Esophagus squamous epithelium (tissue), 5 donors: ENCODE results near the gene SKIDA1. TPM values are rescaled to one million over a fixed set of nuclear protein-coding genes. Genes with fewer than 3 reads are reported as not detected.

Experiments
- DNase-seq: peaks from one replicate; lab custom pipeline; 2025; lab: John Stamatoyannopoulos, UW
- H3K27ac ChIP-seq, 4 donors: fragments of 200-600 bp; sonication (generic); one replicate each; pipeline ENCODE4 v1.5.1; 2016 to 2019; ENCODE audit warnings: mild to moderate bottlenecking in 1 of 4
- H3K27me3 ChIP-seq, 4 donors: fragments of 200-600 bp; sonication (generic); 1 replicate in 3 of 4; 2 replicates in 1 of 4; pipeline versions ENCODE4 v1.5.1 to v1.6.0; 2017 to 2021; ENCODE audit warnings: antibody characterized with exemption in 1 of 4
- H3K36me3 ChIP-seq, 3 donors: fragments of 200-600 bp; sonication (generic); one replicate each; pipeline ENCODE4 v1.5.1; 2016 to 2019
- H3K4me1 ChIP-seq, 3 donors: fragments of 200-600 bp; sonication (generic); one replicate each; pipeline ENCODE4 v1.5.1; 2017 to 2019
- H3K4me3 ChIP-seq, 4 donors: fragments of 200-600 bp; sonication (generic); 1 replicate in 3 of 4; 2 replicates in 1 of 4; pipeline ENCODE4 v1.5.1; 2016 to 2019; ENCODE audit warnings: mild to moderate bottlenecking in 2 of 4, moderate library complexity in 1 of 4
- H3K9me3 ChIP-seq, 3 donors: fragments of 200-600 bp; sonication (generic); one replicate each; pipeline ENCODE4 v1.5.1; 2016 to 2019
- POLR2A ChIP-seq, 4 donors: fragments of 450-650 bp; IDR thresholded peaks; one replicate each; pipeline ENCODE4 v1.6.1; 2017; ENCODE audit warnings: antibody characterized with exemption in 4 of 4, mild to moderate bottlenecking in 4 of 4, moderate library complexity in 3 of 4
- WGBS, 2 donors: methylation state at CpG; one replicate each; pipeline ENCODE4 v1.1.5; 2018; 5-methylcytosine and 5-hydroxymethylcytosine counted together
- intact Hi-C: fragments of 100-400 bp; cut with DNase I; formaldehyde crosslinking; loops from one replicate; pipeline ENCODE4 v1.15.0; 2022
- total RNA-seq, 4 donors: library from RNA; depleted of rRNA; stranded (reverse); fragments of >200 nt; gene quantifications; one replicate each; pipeline ENCODE4 v1.1.0, GENCODE V29; 2016
- TF ChIP-seq, protein P1 (sequence below), 6 experiments: fragments of 450-650 bp in 4 of 6; fragments of 200-600 bp in 2 of 6; sonication (generic) in 2 of 6; IDR thresholded peaks; one replicate each; pipeline ENCODE4 v1.5.1; 2016 to 2019; ENCODE audit warnings: antibody characterized with exemption in 6 of 6, mild to moderate bottlenecking in 4 of 6, moderate library complexity in 4 of 6
- donor health status: DM: yes; HTN: yes; CAD: no.

Gene SKIDA1
- total RNA-seq, 4 donors from 2014 or later: 0.53 to 0.57 (median 0.57) TPM; not detected in 1

DNA sequence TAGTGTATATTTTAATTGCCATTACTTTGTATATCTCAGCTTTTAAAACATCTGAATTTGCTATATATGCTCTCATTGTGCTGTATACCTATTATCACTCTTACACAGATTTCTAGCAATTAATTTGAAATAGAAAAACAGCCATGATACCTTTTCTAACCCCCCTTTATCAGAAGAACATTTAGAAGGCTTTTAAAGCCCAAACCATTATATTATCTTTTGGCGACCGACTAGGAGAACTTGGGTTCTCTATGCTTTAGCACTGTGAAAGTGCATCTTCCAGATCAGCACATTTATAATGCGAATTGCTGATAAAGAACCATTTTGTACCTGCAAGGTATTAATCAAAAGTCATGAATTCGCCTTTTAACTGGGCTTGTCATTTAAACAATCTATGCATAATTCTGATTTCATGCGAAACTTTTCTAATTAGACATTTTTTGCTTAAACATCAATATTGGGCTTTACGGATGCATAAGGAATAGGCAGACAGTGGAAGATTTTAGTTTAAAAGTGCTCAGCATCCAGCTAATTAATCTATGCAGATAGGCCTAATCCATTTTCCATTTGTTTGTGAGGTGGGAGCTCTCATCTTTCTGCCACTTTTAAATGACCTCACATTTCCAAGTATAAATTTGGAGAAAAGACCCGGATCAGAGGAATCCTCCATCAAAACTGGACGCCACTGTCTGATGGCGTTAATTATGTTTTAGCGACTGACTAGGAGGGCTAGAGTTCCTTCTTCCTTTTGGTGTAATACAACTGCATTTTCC lies 7.4 kb upstream of the SKIDA1 start:
- DNase-seq: no peak
- H3K36me3 ChIP-seq: peaks cover 0 to 16% (median 5%) of the 10 kb centered on the region in 3 donors
- no peaks in the 10 kb centered on the region for H3K9me3 ChIP-seq
- H3K4me3 ChIP-seq: peak overlapping the region; percentile 61 to 96 (median 82)
- 11 to 26% methylated on average over 10 of the region's 10 CpGs for WGBS, 2 donors
- no peak for TF ChIP-seq POLR2A (IDR thresholded peaks at IDR 0.05)
- TF ChIP-seq, protein P1, sequence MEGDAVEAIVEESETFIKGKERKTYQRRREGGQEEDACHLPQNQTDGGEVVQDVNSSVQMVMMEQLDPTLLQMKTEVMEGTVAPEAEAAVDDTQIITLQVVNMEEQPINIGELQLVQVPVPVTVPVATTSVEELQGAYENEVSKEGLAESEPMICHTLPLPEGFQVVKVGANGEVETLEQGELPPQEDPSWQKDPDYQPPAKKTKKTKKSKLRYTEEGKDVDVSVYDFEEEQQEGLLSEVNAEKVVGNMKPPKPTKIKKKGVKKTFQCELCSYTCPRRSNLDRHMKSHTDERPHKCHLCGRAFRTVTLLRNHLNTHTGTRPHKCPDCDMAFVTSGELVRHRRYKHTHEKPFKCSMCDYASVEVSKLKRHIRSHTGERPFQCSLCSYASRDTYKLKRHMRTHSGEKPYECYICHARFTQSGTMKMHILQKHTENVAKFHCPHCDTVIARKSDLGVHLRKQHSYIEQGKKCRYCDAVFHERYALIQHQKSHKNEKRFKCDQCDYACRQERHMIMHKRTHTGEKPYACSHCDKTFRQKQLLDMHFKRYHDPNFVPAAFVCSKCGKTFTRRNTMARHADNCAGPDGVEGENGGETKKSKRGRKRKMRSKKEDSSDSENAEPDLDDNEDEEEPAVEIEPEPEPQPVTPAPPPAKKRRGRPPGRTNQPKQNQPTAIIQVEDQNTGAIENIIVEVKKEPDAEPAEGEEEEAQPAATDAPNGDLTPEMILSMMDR (IDR thresholded peaks at IDR 0.05): no peak
- no peaks in the 10 kb centered on the region for H3K27me3 ChIP-seq
- peak overlapping the region; percentile 91 to 100 (median 96) for H3K27ac ChIP-seq
- intact Hi-C loops: loop anchor here (10.0 kb wide), 1 partner anchor 192 kb away; no protein-coding TSS in a partner anchor
- peaks cover 4 to 76% (median 19%) of the 10 kb centered on the region in 3 donors for H3K4me1 ChIP-seq

- 59 to 64% methylated on average over 1 of the region's 1 CpG for WGBS, 2 donors
- TF ChIP-seq POLR2A (IDR thresholded peaks at IDR 0.05): no peak
- TF ChIP-seq, protein P1 (IDR thresholded peaks at IDR 0.05): no peak
- intact Hi-C loops: loop anchor here (10.0 kb wide), 1 partner anchor 194 kb away; no protein-coding TSS in a partner anchor
- no peaks in the 10 kb centered on the region for H3K9me3 ChIP-seq
- peaks cover 4 to 62% (median 19%) of the 10 kb centered on the region in 3 donors for H3K4me1 ChIP-seq
- H3K4me3 ChIP-seq: no peak overlapping the region
- no peak for DNase-seq
- H3K36me3 ChIP-seq: no peaks in the 10 kb centered on the region
- peak overlapping the region in 3 of 4 donors; percentile 33 to 100 (median 97) for H3K27ac ChIP-seq
- no peaks in the 10 kb centered on the region for H3K27me3 ChIP-seq
Measured at GRCh38 chr10:21531164-21531563, 5.7 kb upstream of the SKIDA1 start.

DNA sequence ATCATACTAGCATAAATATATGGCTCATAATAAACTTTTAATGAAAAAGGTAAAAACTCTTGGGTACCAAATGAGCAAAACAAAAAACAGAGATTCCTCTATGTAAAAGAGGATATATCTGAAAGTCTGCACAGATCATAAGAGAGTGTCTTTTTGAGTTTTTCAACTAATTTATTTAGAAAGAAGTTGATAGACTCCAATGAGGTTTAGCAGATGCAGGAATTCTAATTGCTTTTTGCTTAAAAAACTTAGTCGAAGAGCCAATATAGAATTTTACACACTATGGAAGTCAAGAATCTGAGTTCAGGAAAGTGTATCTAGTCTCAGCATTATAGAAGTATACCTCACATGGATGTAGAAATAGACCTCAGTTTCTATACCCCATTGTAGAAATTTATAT lies 5.2 kb upstream of the SKIDA1 start:
- WGBS, 2 donors: 86 to 96% methylated on average over 1 of the region's 1 CpG
- no peaks in the 10 kb centered on the region for H3K9me3 ChIP-seq
- TF ChIP-seq, protein P1 (IDR thresholded peaks at IDR 0.05): no peak
- no peak for TF ChIP-seq POLR2A (IDR thresholded peaks at IDR 0.05)
- H3K27ac ChIP-seq: peak overlapping the region in 3 of 4 donors; percentile 33 to 100 (median 97)
- H3K4me1 ChIP-seq: peaks cover 4 to 57% (median 15%) of the 10 kb centered on the region in 3 donors
- H3K36me3 ChIP-seq: no peaks in the 10 kb centered on the region
- no peaks in the 10 kb centered on the region for H3K27me3 ChIP-seq
- DNase-seq: no peak
- intact Hi-C loops: loop anchor here (10.0 kb wide), 1 partner anchor 194 kb away; no protein-coding TSS in a partner anchor
- no peak overlapping the region for H3K4me3 ChIP-seq

- 74 to 79% methylated on average over 1 of the region's 1 CpG for WGBS, 2 donors
- H3K27me3 ChIP-seq: no peaks in the 10 kb centered on the region
- H3K36me3 ChIP-seq: no peaks in the 10 kb centered on the region
- H3K4me1 ChIP-seq: peaks cover 2 to 56% (median 15%) of the 10 kb centered on the region in 3 donors
- TF ChIP-seq POLR2A (IDR thresholded peaks at IDR 0.05): no peak
- TF ChIP-seq, protein P1 (IDR thresholded peaks at IDR 0.05): no peak
- no peak for DNase-seq
- no peak overlapping the region for H3K4me3 ChIP-seq
- no peaks in the 10 kb centered on the region for H3K9me3 ChIP-seq
- intact Hi-C loops: loop anchor here (10.0 kb wide), 1 partner anchor 195 kb away; no protein-coding TSS in a partner anchor
- peak overlapping the region in 2 of 4 donors; percentile 97 to 100 for H3K27ac ChIP-seq
Measured at GRCh38 chr10:21530168-21530567, 4.7 kb upstream of the SKIDA1 start.
